ENCODE measurements around the gene MTMR12.

DNA sequence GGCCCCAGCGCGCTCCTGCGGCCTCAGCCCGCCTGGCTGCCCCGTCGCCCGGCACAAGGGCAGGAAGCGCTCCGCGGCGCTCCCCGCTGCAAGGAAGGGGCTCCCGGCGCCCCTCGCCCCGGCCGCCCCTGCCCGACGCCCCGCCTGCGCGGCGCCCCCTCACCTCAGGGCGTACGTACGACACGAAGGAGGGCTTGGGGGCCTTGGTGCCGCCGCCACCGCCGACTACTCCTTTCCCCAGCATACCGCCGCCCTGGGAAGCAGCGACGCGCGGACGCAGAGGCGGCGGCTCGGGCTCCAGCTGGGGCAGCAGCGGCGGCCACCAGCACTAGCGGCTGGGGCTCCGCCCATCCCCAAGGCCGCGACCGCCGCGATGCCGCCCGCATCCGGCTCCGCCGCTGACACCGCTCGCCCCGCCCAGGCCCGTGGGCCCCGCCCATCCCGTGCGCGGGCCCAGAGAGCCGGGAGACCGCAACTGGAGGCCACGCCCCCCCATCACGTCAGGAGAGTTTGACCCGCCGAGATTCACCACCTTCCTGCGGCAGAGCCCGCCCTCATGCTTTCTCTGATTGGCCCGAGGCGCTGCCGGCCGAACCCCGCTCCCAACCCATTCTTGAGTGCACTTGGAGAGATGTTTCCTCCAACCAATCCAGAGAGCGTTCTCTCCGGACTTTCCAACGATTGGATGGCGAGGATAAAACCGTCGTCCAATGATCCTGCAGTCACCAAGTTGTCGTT lies at the start of gene MTMR12:
- TF ChIP-seq CTCF (IDR thresholded peaks at IDR 0.05): no peak
- no peak for TF ChIP-seq CREB1 (CRISPR knock-in tag; IDR thresholded peaks at IDR 0.05)
- no peak for TF ChIP-seq ZNF423 (CRISPR knock-in tag; IDR thresholded peaks at IDR 0.05)
- TF ChIP-seq USF1 (CRISPR knock-in tag; IDR thresholded peaks at IDR 0.05): no peak
- TF ChIP-seq TCF7 (CRISPR knock-in tag; IDR thresholded peaks at IDR 0.05; ENCODE audit: low read depth): no peak; the same call in 1 of the 2 replicates
- TF ChIP-seq EMX1 (CRISPR knock-in tag; IDR thresholded peaks at IDR 0.05): no peak
- TF ChIP-seq, protein P1, sequence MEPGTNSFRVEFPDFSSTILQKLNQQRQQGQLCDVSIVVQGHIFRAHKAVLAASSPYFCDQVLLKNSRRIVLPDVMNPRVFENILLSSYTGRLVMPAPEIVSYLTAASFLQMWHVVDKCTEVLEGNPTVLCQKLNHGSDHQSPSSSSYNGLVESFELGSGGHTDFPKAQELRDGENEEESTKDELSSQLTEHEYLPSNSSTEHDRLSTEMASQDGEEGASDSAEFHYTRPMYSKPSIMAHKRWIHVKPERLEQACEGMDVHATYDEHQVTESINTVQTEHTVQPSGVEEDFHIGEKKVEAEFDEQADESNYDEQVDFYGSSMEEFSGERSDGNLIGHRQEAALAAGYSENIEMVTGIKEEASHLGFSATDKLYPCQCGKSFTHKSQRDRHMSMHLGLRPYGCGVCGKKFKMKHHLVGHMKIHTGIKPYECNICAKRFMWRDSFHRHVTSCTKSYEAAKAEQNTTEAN (CRISPR knock-in tag; IDR thresholded peaks at IDR 0.05): no peak
- TF ChIP-seq, protein P2, sequence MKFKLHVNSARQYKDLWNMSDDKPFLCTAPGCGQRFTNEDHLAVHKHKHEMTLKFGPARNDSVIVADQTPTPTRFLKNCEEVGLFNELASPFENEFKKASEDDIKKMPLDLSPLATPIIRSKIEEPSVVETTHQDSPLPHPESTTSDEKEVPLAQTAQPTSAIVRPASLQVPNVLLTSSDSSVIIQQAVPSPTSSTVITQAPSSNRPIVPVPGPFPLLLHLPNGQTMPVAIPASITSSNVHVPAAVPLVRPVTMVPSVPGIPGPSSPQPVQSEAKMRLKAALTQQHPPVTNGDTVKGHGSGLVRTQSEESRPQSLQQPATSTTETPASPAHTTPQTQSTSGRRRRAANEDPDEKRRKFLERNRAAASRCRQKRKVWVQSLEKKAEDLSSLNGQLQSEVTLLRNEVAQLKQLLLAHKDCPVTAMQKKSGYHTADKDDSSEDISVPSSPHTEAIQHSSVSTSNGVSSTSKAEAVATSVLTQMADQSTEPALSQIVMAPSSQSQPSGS (CRISPR knock-in tag; IDR thresholded peaks at IDR 0.05; ENCODE audit: borderline replicate concordance, low read depth): no peak

Measured in WTC11 (cell line).